ENCODE results near the gene ANXA6. TPM values are rescaled to one million over a fixed set of nuclear protein-coding genes. Genes with fewer than 3 reads are reported as not detected.

ANXA6 gene
- total and polyA plus RNA-seq, 2 of the 4 experiments (the other 2 are of a cell fraction): 355 to 610 TPM

DNA sequence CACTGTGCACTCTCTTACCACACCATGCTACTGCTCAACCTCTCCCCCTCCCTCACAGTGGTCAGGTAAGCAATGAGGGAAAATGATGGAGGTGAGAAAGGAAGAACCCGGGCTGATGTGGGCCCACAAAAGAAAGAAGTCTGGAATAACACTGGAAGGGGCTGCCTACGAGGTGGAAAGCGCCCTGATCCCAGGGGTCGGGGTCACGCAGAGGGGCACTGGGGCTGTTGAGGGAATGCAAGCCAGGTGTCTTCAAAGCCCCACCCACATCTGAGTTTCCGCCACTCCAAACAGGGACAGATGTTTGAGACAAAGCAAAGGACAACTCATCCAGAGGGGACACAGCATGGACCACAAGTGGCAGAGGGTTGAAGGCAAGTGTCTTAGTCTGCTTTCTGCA, 81.0 kb downstream of the ANXA6 start:
- peak overlapping the region; percentile 87 for H3K14ac ChIP-seq (replicated peaks; ENCODE audit: low read depth, low read length)
- H3K4ac ChIP-seq (ENCODE audit: low read depth, low read length): peak overlapping the region; percentile 68
- H2BK20ac ChIP-seq (ENCODE audit: low read depth, low read length): peak overlapping the region; percentile 47; the same call in 1 of the 2 replicates
- peaks cover 31% of the 10 kb centered on the region for H3K4me1 ChIP-seq (ENCODE audit: control insufficient read depth, insufficient read depth, low read length)
- H4K5ac ChIP-seq (ENCODE audit: low read depth, low read length): no peak overlapping the region
- peak overlapping the region; percentile 97 for H2AK5ac ChIP-seq (ENCODE audit: low read depth, low read length)
- no peak overlapping the region for H3K4me3 ChIP-seq (ENCODE audit: insufficient read depth, low read depth, low read length)
- peak overlapping the region; percentile 82 for H2BK5ac ChIP-seq (ENCODE audit: low read depth, low read length, poor library complexity, severe bottlenecking)
- BruUV-seq (replicated peaks): no TSS peak
- in situ Hi-C loops (cut with MboI; ENCODE audit: low sequenced_read_pairs): no loop called here
- peaks cover 59% of the 10 kb centered on the region for H4K20me1 ChIP-seq (ENCODE audit: insufficient read depth, low read length)
- POLR2A ChIA-PET (ENCODE audit: unreplicated experiment): no interaction called here
- H3K9ac ChIP-seq (ENCODE audit: low read depth, low read length): no peak overlapping the region
- dilution Hi-C loops (cut with HindIII; ENCODE audit: low sequenced_read_pairs, unreplicated experiment): no loop called here
- intact Hi-C loops (cut with micrococcal nuclease): no loop called here
- peak overlapping the region; percentile 54; the same call in 1 of the 2 replicates for H4K91ac ChIP-seq (ENCODE audit: insufficient read depth, low read depth, low read length)
- peaks cover 32 to 86% of the 10 kb centered on the region in 2 experiments for H3K79me1 ChIP-seq (ENCODE audit: low read depth in 1 of 2, low read length in 2 of 2)
- ATAC-seq (ENCODE audit: low read depth) (no peak), DNase-seq (no peak)
- no peak overlapping the region for H3K56ac ChIP-seq (ENCODE audit: extremely low read depth, insufficient read depth, low read length)
- H2BK15ac ChIP-seq (ENCODE audit: low read depth, low read length): peak overlapping the region; percentile 72; the same call in 1 of the 3 replicates
- no CpG with 5 or more reads among the region's 6 CpGs for WGBS, 2 experiments (ENCODE audit: extremely low coverage in 2 of 2, insufficient read length in 1 of 2)
- H3K18ac ChIP-seq (ENCODE audit: low read depth, low read length): no peak overlapping the region
- peaks cover 8% of the 10 kb centered on the region for H3K36me3 ChIP-seq (ENCODE audit: control insufficient read depth, insufficient read depth, low read length)
- no peaks in the 10 kb centered on the region for H3K9me3 ChIP-seq (ENCODE audit: control insufficient read depth, insufficient read depth, low read length)
- TF ChIP-seq RAD21 (IDR thresholded peaks at IDR 0.05; ENCODE audit: low read length): no peak
- TF ChIP-seq RCOR1 (IDR thresholded peaks at IDR 0.05; ENCODE audit: insufficient replicate concordance, low read length): no peak
- TF ChIP-seq, protein P1, sequence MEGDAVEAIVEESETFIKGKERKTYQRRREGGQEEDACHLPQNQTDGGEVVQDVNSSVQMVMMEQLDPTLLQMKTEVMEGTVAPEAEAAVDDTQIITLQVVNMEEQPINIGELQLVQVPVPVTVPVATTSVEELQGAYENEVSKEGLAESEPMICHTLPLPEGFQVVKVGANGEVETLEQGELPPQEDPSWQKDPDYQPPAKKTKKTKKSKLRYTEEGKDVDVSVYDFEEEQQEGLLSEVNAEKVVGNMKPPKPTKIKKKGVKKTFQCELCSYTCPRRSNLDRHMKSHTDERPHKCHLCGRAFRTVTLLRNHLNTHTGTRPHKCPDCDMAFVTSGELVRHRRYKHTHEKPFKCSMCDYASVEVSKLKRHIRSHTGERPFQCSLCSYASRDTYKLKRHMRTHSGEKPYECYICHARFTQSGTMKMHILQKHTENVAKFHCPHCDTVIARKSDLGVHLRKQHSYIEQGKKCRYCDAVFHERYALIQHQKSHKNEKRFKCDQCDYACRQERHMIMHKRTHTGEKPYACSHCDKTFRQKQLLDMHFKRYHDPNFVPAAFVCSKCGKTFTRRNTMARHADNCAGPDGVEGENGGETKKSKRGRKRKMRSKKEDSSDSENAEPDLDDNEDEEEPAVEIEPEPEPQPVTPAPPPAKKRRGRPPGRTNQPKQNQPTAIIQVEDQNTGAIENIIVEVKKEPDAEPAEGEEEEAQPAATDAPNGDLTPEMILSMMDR (conservative IDR thresholded peaks at IDR 0.05; ENCODE audit: low read depth, low read length): no peak
- no peak for TF ChIP-seq RFX5 (IDR thresholded peaks at IDR 0.05; ENCODE audit: low read depth, low read length)
- TF ChIP-seq SMC3 (IDR thresholded peaks at IDR 0.05; ENCODE audit: low read depth, low read length): no peak
- no peak for TF ChIP-seq MAZ (IDR thresholded peaks at IDR 0.05; ENCODE audit: borderline replicate concordance, low read depth, low read length)
- no peak for TF ChIP-seq CEBPB (IDR thresholded peaks at IDR 0.05; ENCODE audit: low read depth, low read length)
- TF ChIP-seq, protein P2, sequence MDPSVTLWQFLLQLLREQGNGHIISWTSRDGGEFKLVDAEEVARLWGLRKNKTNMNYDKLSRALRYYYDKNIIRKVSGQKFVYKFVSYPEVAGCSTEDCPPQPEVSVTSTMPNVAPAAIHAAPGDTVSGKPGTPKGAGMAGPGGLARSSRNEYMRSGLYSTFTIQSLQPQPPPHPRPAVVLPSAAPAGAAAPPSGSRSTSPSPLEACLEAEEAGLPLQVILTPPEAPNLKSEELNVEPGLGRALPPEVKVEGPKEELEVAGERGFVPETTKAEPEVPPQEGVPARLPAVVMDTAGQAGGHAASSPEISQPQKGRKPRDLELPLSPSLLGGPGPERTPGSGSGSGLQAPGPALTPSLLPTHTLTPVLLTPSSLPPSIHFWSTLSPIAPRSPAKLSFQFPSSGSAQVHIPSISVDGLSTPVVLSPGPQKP (IDR thresholded peaks at IDR 0.05; ENCODE audit: borderline replicate concordance, low read depth, low read length): no peak
- TF ChIP-seq BHLHE40 (IDR thresholded peaks at IDR 0.05; ENCODE audit: low read depth, low read length): no peak
- peak overlapping the region in 1 of 2 experiments; percentile 39; a peak in 1 of 4 replicates for H4K8ac ChIP-seq (ENCODE audit: low read depth in 2 of 2, low read length in 2 of 2)
- no peak overlapping the region; the same call in 1 of the 2 replicates for H3K27ac ChIP-seq (ENCODE audit: insufficient read depth, low read length)
- peaks cover 45% of the 10 kb centered on the region for H3K9me1 ChIP-seq (ENCODE audit: insufficient read depth, low read length)
- CTCF ChIA-PET: no interaction called here
- no peaks in the 10 kb centered on the region for H3K27me3 ChIP-seq (ENCODE audit: control insufficient read depth, insufficient read depth, low read length)
- peak overlapping the region; percentile 40 for H2AFZ ChIP-seq (replicated peaks; ENCODE audit: low read length, poor library complexity)
- peak overlapping the region; percentile 73 for H3K23ac ChIP-seq (ENCODE audit: low read depth, low read length)
- H3K4me2 ChIP-seq (ENCODE audit: low read depth, low read length): no peak overlapping the region
- H2BK120ac ChIP-seq (ENCODE audit: low read depth, low read length): peak overlapping the region; percentile 38; the same call in 1 of the 2 replicates
- no peak overlapping the region for H2AK9ac ChIP-seq (replicated peaks; ENCODE audit: low read depth, low read length, poor library complexity)

Data from IMR-90 (cell line).